NCI-H1417 treated with DMSO at 0.1 percent for 48 hours (cell line): ENCODE measurements around the gene SPRY2.

Source experiments
- DNase-seq: peaks from one replicate; lab custom pipeline; 2025; lab: John Stamatoyannopoulos, UW

The SPRY2 gene

GRCh38 chr13:80313668-80314256 is 27.2 kb downstream of the SPRY2 start:
- no peak for DNase-seq

GRCh38 chr13:80312967-80313366 is 28.0 kb downstream of the SPRY2 start:
- DNase-seq: no peak

DNA sequence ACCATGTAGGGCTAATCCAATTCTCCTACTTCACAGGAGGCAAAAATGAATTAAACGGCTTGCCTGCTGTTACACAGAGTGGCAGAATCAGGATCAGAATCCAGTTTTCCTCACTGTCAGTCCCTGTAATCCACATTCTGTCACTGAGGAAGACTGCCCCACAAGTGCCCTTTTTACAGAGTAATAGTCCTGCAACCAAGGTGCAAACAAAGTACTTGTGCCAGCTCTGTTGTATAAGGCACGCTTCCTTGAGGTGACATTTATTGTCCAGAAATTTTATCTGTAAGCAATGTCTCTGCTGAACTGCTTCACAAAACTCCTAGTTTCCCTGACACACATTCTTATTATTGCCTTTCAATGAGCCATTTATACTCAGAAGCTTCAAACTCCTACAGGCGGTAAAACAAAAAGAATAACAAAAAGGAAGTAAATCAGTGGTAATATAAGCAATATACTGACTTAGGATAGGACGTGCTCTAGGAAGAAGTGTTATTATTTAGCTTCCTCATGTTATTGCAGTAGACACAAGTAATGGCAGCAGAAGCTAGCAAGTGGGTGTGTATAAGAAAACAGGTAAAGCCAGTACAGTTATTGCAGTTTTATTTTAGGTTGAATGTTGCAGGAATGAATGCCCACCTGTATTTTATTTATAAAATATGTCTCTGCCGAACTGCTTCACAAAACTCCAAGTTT is 28.8 kb downstream of the SPRY2 start:
- no peak for DNase-seq

- DNase-seq: no peak
Measured at GRCh38 chr13:80309926-80310325, 31.0 kb downstream of the SPRY2 start.

DNA sequence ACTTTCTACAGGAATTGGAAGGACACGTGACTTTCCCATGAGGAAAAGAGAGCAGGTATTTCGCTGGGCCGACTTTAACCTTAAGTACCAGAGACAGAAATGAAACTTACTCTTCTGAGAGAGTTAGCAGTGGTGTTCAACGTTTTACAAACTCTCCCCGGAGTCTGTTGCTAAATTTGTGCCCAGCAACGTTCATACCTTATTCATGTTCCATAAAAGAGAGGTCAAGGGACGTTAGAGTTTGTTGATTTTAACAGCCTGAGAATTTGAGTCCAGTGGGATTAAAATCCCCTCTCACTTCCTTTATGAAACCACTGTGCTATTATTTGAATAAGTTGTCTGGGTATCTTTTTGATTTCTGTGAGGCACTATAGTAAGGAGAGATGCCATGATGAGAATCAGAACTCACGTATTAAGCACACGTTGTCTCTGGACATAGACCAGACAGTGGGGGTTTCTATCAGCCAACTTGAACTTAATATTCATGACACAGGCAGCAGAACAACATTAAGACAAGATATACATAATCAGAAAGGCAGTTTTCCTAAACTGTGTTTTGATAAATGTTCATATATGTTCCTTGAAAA is 33.4 kb downstream of the SPRY2 start:
- no peak for DNase-seq

DNA sequence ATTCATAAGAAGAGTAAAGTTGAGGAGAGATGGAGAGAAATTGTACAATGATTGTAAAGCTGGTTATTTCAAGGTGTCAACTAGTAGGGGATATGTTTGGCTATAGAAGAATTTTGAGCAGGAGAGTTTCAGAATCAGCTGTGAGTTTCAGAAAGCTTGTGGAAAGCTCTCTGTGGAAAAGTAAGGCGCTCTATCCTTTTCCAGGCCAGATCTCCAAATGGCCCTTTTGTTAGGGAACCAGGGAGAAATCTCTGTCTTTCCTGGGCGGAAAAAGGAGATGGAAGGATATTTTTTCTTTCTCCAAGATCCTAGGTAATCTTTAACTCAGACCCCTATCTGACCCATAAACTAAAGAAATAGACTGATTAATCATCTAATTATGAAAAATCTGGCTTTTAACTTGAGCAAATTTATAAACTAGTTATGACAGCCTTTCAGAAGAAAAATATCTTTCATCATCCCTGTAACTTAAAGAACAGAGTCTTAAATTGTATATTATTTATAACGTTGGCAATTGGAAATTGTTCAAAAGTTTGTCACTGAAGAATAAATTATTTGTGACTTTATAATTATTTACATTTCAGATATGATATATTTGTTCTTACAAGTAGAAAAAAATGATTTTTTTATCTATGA is 34.5 kb downstream of the SPRY2 start:
- no peak for DNase-seq

GRCh38 chr13:80305737-80306136 is 35.2 kb downstream of the SPRY2 start:
- DNase-seq: no peak

DNA sequence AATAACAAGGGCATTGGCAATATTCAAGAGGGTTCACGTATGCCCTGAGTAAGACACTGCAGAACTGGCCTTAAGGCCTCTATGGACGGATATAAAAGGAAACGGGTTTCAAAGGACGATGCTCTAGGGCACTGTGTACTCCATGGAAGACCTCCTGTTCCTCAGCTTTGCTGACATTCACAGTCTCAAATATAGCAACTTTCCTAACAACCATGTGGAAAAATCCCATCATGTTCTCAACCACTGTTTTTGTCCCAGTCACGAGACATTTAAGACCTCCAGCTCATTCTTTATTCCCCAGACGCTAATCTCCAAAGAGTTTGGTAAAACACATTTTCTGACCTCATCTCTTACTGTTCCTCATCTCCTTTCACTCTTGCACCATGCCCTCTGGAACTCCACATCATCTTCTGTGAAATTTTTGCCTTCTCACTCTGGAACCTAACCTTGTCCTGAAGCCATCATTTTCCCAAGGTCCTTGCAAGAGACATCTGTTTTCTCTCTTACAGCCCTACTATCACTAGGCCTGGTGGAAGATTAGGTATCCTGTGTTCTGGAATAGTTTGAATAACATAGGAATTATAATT is 37.6 kb downstream of the SPRY2 start:
- DNase-seq: no peak

DNA sequence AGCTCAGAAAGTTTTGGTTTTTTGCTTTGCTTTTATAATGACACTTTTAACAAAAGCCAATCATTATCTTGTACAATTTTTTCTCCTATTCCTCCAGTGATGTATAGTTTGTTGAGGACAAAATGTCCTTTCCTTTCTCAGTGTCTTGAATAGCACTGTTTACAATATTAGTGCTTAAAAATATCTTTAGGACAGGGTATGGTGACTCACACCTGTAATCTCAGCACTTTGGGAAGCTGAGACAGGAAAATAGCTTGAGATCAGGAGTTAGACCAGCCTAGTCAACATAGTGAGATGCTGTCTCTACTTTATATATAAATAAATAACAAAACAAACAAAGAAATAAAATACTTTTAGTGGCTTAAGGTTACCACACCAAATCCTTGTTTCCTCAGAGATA is 41.9 kb downstream of the SPRY2 start:
- no peak for DNase-seq

- no peak for DNase-seq
Measured at GRCh38 chr13:80297503-80297902, 43.4 kb downstream of the SPRY2 start.

DNA sequence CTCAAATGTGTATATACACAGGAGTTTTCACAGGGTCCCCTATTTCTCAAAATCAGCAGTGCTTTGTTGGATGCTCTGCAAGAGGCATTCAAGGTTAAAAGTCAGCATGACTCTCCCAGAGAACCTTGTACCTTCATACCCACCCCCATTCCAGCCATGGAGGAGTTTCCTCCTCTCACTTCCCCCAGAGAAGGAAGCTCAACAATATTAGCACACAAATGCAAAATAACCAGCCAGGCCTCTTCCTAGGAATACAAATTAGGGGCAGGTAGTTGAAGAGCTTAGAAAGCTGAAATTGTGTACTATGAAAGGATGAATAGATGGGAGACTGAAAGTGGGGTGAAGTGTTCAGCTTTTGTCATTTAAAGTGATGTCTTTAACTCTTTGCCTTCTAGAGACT is 43.8 kb downstream of the SPRY2 start:
- DNase-seq: no peak

- no peak for DNase-seq
Measured at GRCh38 chr13:80296638-80297037, 44.3 kb downstream of the SPRY2 start.

DNA sequence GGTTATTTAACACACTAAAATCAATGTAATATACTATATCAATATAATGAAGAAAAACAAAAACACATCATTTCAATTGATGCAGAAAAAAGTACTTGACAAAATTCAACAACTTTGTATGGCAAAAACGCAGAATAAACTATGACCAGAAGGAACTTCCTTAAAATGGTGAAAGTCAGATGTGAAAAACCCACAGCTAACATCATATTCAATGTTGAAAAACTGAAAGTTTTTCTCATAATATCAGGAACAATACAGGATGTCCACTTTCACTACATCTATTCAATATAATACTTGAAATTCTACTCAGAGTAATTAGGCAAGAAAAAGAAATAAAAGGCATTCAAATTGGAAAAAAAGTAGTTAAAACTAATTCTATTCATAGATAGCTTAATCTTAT is 50.3 kb downstream of the SPRY2 start:
- DNase-seq: no peak
